Cardiac septum (tissue), 1 donor: ENCODE data around the gene NAP1L5. TPM values are rescaled to one million over a fixed set of nuclear protein-coding genes. Genes with fewer than 3 reads are reported as not detected.

Source experiments
- DNase-seq: peaks from one replicate; pipeline ENCODE4 v3.0.0-alpha.2; 2020; ENCODE audit warnings: low spot score
- intact Hi-C: fragments of 100-400 bp; cut with DNase I; formaldehyde crosslinking; loops from one replicate; pipeline ENCODE4 v1.14.0; 2022
- total RNA-seq: library from RNA; stranded (reverse); fragmentation: NEBNext Ultra II Directional; extraction: Animal tissue kit (Norgen Biotek cat#: 25700); gene quantifications from one replicate; pipeline ENCODE4 v1.2.1, GENCODE V29; 2021
- donor health status: DM: no; HTN: no; CAD: no.

The NAP1L5 gene
- total RNA-seq, 1 donor from 2014 or later, result 7.0 TPM

GRCh38 chr4:88674565-88674964, 23.1 kb downstream of the NAP1L5 start:
- intact Hi-C loops, result no loop called here
- no peak for DNase-seq

GRCh38 chr4:88673886-88674285, 23.7 kb downstream of the NAP1L5 start:
- intact Hi-C loops, result no loop called here
- DNase-seq, result no peak

- no peak for DNase-seq
- intact Hi-C loops, result no loop called here
Measured at GRCh38 chr4:88672987-88673386, 24.6 kb downstream of the NAP1L5 start.

DNA sequence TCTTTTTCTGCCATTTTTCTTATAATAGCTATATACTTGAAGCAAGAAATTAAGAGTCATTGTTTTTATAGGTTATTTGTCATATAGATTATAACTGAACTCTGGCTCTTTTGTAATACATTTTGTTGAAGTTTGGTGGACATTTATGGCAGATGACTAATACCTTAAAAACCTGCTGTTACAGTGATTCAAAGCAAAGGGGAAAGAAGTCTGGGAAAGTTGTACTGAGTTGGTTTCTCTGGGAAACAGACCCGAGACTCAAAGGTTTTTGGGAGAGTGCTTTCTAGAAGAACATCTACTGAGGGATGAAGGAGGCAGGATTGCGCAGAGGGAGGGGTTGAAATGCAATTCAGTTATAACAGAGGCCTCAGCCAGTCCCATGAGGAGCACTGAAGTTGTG, 35.9 kb downstream of the NAP1L5 start:
- DNase-seq, result no peak
- intact Hi-C loops, result no loop called here

- intact Hi-C loops, result no loop called here
- no peak for DNase-seq
Measured at GRCh38 chr4:88660446-88661294, 37.0 kb downstream of the NAP1L5 start.

DNA sequence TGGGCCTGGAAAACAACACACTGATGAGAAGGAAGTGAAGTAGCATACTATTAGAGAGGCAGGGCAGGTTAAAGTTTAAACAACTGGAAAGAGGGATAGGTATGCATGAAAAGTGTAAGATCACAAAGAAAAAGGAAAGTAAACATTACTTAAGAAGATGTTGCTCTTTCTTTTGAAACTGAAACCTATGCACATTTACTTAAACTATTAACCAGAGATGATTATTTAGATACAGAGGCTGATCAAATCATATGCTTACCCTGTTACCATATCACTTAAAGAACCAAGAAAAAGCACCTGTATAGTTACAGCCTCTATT, 37.8 kb downstream of the NAP1L5 start:
- intact Hi-C loops, result loop anchor here (1.0 to 10.0 kb wide), 2 partner anchors 65 to 121 kb away; partner anchors contain the start of gene HERC3
- no peak for DNase-seq

DNA sequence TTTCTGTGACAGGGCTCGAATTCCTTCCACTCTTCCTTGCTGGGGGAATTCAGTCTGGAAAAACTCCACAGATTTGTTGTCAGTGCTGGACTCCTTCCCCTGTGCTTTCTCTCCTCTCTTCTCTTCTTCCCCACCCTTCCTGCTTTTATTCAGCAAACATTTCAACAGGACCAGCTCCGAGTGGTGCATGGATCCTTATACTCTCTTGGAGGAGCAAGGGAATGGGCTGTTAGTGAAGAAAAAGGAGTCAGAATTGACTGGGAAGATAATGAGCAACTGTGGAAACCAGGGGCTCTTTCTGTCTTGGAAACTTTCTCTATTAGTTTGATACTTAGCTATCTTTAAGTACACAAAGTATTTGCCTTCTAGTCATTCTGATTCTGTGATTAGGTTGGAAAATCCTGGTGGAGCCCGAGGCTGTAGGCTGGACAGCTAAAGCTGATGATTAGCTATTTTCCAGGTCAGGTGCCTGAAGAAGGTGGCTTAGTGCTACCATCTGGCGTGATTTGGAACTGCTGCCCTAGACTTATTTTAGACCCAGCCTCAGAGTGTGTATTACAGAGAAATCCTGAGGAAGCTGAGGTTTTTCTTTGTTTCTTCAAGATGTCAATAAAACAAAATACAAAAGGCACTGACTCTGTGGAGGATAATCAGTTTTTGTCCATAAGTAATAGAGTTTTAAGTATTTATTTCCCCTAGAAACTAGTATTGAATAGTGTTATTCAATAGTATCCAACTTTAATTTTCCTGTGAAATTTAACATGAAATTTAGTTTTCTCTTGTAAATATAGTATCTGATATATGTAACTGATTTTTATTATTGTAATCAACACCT, 38.4 kb downstream of the NAP1L5 start:
- DNase-seq, result no peak
- intact Hi-C loops, result loop anchor here (1.0 to 10.0 kb wide), 2 partner anchors 64 to 120 kb away; partner anchors contain the start of gene HERC3

GRCh38 chr4:88655226-88655625, 42.4 kb downstream of the NAP1L5 start:
- intact Hi-C loops, result loop anchor here (10.0 kb wide), 1 partner anchor 60 kb away; the partner anchor contains the start of gene HERC3
- DNase-seq, result no peak

DNA sequence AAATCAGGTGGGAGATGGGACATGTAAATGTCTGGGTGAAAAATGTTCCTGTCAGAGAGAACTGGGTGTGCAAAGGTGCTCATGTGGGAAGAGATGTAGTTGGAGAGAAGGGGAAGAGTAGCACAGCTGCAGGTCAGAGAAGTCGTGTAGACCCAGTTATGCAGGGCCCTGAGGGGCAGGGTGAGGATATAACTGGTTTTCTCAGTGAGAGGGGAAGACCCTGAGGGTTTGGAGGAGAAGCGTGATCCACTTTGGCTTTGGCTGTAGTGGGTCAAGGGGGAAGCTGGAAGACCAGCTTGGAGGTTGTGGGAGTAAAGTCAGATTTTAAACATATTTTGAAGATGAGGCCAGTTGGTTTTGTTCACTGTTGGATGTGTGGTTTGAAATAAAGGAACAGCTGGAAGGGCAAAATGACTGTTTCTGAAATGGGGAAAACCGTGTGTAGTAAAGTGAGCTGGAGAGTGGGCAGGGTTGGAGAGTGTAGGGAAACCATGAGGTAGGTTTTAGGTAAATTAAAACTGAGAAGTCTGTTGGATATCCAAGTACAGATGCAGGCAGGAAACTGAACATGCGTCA, 44.2 kb downstream of the NAP1L5 start:
- intact Hi-C loops, result loop anchor here (10.0 kb wide), 1 partner anchor 59 kb away; the partner anchor contains the start of gene HERC3
- no peak for DNase-seq

GRCh38 chr4:88649716-88650115, 47.9 kb downstream of the NAP1L5 start:
- intact Hi-C loops, result loop anchor here (10.0 kb wide), 1 partner anchor 55 kb away; the partner anchor contains the start of gene HERC3
- DNase-seq, result no peak

DNA sequence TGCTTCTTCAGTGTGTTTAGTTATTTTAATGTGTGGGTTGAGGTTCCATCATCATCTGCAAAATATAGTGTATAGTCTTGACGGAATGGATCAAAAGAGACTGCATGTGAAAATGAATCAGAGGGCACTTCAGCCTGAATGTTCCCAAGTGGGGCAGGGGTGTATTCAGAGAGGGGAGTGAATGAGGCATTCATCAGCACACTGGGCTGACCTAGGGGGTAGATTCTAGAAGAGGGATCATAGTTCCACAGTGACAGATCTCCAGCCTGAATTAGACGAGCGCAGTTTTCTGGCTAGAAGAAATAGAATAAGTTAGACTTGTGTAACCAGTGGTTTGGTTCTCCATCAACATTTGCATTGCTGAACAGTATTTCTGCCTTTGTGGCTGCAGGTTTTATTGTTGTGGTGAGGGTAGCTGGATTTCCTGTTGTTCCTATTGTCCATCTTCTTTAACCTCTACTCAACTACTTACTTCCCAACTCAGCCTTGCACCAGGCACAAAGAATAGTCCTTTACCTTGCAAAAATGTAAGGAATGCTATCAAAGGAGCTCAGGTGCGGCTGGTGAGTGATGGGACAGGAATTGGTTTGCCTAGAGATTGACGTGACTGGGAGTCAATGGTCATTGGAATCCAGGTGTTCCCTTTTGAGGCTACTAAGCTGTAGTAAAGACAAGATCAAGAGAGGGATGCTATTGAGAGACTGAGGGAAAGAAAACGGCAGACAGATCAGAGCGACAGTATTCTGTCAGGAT, 50.9 kb downstream of the NAP1L5 start:
- intact Hi-C loops, result no loop called here
- no peak for DNase-seq

GRCh38 chr4:88645994-88646393, 51.6 kb downstream of the NAP1L5 start:
- no peak for DNase-seq
- intact Hi-C loops, result no loop called here

Other genes with a start within 250 kb of the NAP1L5 start
- 1.9 TPM for gene HERC5, start 240.7 kb downstream of the NAP1L5 start, total RNA-seq
- gene PYURF, start 174.1 kb downstream of the NAP1L5 start, total RNA-seq, result 50.8 TPM
- 46.3 TPM for gene HERC3, start 105.3 kb downstream of the NAP1L5 start, total RNA-seq